NCI-H187 (cell line): Measurements from ENCODE around the gene SLC9A5.

ENCODE experiments used
- DNase-seq, 2 experiments: peaks; one replicate each; lab custom pipeline; 2025; lab: John Stamatoyannopoulos, UW

The SLC9A5 gene

DNA sequence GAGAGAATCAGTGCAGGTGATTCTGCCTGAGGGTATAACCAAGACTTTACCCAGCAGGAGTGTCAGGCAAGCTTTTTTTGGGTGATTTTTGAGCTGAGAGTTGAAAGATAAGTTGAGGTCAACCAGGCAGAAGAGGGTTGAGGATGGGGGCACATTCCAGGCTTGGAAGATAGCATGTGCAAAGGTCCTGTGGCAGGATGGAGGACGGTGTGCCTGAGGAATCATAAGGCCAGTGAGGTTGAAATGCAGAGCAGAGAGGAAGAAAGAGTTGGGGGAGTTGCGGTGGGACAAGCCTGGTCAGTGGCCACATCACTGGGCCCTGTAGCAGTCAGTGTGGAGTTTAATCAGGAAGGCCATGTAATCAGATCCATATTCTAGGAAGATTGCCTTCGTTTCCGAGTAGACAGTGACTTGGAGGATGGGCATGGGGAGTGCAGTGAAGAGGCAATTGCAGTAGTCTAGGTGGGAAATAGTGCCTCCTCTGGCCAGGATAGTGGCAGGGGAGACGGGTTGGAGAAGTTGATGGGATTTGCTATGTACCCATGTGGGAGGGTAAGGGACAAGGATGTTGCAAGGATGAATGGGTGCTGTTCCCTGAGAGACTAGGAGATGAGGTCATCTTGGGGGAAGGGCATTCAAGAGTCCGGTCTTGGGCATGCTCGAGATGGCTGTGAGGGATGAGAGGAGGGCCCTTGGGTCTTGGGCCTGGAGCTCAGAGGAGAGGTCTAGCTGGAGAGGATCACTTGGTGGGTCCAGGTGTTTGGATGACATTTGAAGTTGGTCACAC lies 34.5 kb downstream of the SLC9A5 start:
- no peak for DNase-seq

DNA sequence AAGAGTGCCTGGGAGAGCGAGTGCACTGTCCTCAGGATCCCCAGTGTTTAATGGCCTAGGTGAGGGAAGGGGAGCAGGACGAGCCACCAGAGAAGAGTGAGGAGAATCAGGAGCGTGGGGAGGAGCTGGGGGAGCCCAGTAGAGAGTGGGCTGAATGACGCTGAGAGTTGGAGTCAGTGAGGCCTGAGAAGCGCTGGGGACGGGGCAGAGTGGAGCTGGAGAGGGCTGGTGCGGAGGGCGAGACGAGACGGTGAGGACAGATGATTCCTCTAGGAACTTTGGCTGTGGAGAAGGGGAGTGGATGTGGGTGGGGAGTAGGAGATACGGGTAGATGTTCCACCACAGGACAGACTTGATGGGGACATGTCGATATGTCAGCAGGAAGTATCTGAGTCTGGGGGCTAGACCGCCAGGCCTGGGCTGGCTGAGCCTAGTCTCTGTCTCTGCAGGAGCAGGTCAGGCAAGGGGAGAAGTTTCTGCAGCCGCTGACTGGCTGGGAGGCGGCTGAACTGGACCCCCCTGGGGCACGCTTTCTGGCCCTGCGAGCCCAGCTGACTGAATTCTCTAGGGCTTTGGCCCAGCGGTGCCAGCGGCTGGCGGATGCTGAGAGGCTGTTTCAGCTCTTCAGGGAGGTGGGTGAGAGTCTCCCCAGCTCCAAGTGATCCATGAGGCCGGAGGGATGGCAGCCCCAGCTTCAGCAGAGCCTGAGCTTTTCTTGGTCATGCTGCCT lies 35.2 kb downstream of the SLC9A5 start:
- no peak for DNase-seq

DNA sequence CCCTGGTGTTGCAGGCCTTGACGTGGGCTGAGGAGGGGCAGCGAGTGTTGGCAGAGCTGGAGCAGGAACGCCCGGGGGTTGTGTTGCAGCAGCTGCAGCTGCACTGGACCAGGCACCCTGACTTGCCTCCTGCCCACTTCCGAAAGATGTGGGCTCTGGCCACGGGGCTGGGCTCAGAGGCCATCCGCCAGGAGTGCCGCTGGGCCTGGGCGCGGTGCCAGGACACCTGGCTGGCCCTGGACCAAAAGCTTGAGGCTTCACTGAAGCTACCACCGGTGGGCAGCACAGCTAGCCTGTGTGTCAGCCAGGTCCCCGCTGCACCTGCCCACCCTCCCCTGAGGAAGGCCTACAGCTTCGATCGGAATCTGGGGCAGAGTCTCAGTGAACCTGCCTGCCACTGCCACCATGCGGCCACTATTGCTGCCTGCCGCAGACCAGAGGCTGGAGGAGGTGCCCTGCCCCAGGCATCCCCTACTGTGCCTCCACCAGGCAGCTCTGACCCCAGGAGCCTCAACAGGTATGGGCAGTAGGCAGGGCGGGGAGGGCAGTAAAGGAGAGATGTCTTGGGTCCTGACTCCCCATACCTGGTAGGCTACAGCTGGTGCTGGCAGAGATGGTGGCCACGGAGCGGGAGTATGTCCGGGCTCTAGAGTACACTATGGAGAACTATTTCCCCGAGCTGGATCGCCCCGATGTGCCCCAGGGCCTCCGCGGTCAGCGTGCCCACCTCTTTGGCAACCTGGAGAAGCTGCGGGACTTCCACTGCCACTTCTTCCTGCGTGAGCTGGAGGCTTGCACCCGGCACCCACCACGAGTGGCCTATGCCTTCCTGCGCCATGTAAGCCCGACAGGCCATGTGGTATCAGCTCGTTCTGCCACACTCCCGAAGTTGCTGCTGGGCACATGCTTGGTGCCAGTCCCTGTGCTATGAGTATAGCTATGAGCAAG lies 36.2 kb downstream of the SLC9A5 start:
- DNase-seq: no peak

DNA sequence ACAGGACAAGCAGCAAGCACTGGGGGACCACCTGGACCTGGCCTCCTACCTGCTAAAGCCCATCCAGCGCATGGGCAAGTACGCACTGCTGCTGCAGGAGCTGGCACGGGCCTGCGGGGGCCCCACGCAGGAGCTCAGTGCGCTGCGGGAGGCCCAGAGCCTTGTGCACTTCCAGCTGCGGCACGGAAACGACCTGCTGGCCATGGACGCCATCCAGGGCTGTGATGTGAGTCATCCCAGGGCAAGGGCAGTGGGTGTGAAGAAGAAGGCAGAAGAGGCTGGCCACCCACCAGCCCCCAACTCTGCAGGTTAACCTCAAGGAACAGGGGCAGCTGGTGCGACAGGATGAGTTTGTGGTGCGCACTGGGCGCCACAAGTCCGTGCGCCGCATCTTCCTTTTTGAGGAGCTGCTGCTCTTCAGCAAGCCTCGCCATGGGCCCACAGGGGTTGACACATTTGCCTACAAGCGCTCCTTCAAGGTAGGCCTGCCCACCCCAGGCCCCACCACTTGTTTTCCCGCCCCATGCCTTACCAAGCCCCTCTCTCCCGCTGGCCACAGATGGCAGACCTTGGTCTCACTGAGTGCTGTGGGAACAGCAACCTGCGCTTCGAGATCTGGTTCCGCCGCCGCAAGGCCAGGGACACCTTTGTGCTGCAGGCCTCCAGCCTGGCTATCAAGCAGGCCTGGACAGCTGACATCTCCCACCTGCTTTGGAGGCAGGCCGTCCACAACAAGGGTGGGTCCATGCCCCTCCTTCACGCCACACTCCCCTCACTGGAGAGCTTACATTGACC lies 37.9 kb downstream of the SLC9A5 start:
- no peak for DNase-seq

DNA sequence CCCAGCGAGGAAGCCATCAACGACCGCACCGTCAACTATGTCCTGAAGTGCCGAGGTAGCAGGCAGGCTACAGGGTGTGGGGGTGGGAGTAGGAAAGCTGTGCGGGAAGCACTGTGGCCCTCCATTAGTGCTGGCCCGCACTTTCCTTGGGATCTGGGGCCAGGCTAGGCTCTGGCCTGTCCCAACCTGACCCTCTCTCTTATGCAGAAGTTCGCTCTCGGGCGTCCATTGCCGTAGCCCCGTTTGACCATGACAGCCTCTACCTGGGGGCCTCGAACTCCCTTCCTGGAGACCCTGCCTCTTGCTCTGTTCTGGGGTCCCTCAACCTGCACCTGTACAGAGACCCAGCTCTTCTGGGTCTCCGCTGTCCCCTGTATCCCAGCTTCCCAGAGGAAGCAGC lies 39.2 kb downstream of the SLC9A5 start:
- DNase-seq: no peak

DNA sequence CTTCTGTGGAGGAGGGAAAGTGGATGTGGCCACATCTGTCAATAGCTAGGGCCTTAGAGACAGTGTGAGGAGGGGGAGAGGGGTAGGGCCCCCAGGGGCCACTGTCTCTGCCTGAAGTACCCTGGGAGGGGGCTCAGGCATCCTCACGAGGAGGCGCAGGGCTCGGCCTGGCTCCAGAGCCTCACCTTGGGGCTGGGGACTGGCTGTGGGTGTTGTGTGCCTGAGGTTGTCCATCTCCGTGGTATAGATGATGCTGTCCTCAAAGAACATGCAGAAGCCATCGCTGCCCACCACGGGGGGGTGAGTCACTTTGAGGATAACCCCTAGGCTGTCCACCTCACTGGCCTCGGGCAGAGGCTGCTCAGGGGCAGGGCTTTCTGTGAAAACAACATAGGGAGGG lies 42.7 kb downstream of the SLC9A5 start:
- no peak for DNase-seq

DNA sequence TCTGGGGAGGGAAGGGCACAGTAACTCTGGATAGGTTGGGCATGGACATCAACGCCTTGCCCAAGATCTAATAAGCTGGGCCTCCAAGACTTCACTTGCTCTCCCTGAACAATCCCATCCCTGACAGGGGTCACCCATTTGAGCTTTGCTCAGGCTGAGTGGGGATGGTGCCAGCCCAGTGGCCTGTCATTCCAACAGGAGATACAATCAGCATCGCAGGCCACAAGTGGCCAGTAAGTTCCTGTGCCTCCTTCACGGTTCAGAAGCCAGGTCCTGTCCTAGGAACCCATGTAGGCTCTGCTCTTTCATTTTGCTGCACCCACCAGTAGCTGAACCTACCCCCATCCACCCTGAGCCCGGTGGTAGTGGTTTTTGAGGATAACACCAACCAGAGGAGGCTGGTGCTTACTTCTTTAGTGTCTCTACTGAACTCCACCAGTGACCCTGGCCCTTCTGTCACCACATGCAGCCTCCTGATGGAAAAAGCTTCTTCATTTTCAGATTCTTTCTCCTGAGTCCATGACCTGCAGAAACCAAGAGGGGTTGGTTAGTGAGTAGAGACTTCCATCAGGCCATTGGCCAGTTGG lies 45.5 kb downstream of the SLC9A5 start:
- no peak for DNase-seq

DNA sequence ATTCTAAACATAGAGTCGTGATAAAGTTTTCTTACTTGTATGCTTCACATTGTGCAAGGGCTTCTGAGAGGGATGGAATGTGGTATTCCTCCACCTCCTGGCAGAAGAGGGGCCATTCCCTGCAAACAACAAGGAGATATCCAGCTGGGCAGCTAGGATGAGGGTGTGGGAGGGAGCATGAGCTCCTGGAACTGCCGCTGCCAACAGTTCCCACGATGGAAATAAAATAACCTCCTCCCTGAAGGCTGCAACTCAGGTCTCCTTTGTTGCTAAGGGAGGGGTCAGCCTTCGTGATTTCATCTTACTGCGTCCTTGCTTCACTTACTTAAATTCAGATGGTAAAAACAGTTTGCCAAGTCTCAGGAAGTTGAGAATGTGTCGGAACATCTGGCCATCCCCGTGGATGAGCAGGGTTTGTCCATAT lies 46.2 kb downstream of the SLC9A5 start:
- DNase-seq: no peak

DNA sequence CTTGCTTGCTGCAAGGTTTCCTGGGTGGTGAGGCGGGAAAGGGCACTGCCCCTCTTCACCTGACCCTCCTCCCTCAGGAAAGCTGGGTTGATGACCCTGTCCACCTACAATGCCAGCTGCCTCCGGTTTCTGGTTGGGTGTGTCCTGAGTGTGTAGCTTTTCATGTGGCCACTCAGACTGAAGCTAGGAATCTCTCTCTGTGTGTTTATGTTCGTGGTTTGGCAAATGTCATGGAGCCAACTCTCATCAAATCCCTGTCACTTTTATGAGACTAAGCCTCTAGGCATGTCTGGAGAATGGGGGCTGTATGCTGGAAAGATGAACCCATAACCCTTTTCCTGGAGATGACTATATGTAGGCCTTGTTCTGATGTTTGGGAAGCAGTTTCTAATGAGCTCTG lies 47.6 kb downstream of the SLC9A5 start:
- DNase-seq: no peak

DNA sequence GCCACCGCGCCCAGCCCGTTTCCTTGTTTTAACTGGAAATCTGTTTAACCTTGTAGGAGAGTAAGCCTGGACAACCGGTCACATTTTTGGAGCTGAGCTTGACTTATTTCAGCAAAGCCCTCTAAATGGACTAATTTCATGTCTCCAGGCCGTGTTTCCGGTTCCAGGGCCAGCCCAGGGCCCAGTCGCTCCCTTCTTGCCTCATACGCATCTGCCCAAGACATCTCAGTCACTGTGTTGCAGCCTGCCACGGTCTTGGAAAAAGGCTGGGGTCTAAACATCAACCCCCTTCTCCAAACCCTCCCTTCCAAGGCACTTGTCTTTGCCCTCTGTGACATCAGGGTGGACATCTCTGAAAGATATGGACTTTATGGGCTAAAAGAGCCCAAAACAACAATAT lies 49.5 kb downstream of the SLC9A5 start:
- DNase-seq: no peak

DNA sequence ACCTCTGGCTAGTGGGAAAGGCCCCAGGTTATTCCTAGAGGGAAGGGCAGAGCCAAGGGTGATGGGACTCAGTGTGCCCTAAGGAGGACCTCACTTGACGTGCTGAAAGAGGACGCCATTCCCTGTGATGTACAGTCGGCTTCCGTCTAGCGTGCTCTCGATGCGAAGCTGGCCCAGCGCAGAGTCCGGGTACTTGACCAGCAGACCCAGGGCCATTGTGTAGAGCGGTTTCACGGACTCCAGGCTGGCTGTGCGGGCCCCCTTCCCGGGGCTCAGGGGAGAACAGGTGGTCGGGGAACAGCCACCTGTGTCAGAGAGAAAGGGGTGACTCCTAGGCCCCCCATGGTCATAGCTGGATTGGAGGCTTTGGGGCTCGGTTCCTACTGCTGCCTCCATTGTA lies 50.5 kb downstream of the SLC9A5 start:
- DNase-seq: no peak

DNA sequence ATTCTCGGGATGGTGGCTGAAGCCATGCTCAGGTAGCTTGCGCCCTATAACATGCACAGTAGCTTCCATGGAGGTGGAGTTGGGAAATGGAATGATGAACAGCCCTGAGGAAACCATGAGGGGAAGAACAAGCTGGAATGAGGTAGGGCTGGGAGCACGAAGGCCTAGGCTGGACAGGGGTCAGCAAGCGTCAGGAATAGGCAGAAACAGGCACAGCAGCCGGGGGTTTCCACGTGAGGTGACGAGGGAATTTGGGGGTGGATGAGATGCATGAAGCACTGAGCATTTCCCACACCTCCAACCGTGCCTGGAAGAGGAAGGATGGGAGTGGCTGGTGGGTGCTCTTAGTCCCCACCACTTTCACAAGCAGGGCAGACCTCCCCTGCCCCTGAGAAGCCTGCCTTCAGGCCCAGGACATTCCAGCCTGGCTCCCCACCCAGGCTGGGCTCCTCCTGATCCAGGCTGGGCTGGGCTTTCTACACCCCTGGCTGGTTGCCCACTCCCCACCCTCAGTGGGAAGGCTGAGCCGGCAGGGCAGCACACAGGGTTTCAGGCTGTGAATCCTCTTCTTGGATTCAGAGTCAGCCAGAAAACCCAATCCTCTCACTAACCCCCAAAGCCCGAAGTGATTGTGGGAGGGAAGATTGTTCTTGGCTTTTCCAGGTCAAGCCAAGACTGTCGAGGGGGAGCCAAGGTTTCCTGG lies 52.5 kb downstream of the SLC9A5 start:
- no peak for DNase-seq

DNA sequence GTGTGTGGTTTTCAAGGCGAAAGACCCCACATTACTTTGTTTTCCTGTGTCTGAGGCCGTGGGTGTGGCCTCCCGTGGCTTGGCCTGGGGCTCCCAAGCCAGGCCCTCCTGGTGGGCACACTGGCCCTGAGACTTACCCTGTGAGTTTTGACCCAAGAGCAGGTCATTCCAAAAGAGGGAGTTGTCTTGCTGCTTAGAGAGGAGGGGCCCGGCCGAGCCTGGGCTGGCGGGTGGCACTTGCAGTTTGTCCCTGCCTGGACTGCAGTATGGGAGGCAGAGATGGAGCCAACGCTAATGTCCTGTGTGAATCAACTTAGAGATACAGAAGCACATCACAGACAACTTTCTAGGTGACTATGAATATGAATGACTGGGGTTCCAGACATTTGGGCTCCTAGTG lies 53.3 kb downstream of the SLC9A5 start:
- DNase-seq: no peak

DNA sequence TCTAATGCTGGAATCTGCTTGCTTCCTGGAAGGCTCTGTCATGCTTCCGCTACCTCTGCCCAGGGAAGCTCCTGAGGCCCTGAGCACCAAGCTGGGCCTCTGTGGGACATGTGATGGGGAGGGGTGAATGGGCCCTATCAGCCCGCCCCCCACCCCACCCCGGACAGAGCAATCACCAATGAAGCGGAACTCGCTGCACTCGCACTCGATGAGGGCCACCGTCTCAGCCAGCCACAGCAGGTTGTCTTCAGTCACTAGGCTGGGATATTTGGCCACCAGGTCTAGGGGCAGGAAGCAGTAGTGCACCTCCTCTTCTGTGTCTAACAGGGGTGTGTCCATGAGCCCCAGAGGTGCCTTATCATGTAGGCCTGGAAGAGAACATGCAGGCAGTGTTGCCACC lies 54.2 kb downstream of the SLC9A5 start:
- no peak for DNase-seq

DNA sequence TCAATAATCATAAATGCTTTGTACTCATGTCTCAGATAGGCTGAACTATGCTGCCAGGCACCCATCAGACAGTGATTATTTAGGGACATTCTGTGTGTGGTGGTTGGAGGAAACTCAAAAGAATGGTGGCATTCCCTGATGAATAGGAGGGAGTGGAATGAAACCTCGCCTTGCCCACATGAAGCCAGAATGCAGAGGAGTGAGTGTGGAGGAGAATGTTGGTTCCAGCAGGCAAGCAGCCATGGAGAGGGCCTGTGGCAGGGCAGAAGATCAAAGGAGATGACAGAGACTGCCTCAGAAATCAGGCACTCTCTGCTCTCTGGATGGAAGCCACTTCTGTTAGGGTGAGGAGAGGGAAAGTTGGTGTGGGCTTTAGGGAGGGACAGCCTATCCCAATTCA lies 55.2 kb downstream of the SLC9A5 start:
- DNase-seq: no peak

DNA sequence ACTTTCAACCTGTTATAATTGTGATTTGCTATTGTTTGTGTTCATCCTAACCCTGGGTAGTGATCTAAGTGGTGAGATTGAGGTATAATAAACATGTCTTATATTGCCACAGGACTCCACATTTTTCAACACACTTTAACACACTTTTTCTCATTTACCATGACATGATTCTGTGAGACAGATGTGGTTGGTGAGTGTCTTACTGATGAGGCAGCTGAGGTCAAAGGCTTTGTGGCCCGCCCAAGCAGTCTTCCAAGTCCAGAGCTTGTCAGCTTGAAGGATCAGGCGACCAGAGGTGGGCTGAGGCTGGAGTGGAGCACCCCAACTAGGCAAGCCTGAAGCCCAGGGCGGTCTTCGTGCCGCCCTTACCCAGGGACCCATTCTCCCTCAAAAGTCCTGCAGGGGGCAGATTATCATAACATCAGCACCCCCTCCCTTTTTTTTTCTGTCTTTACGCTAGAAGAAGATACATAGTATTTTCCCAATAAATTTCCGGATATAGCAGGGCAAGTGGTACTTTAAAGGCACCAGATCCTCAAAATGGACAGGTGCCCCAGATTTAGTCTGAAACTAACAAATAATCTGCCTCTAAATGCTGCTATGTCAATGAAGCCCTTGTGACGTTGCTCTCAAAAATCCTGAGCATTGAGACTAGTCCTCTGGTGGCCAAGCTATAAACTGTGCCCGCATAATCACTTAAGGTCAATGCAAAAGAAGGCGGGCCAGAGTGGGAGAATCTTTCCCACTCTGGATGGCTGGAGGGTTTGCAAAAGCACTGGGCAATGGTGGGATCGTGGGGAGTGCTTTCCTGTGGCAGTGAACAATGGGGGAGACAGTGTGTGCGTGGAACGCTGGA lies 56.7 kb downstream of the SLC9A5 start:
- no peak for DNase-seq

DNA sequence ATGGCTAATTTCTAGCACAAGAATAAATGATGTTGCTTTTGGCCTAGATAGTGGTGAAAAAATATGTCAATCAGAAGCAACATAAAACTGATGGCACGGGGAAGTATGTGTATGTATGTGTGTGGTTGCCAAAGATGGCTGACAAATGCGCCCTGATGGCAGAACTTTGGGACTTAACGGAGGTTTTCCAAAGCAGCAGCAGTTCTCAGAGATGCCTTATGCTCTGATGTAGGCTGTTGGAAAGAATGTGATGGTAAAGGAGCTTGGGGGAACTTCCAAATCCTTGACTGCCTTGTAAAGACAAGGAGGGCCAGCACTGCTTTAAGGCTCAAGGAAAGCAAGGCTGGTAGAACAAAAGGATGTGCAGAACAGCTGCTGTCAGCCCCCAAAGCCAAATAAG lies 61.8 kb downstream of the SLC9A5 start:
- no peak for DNase-seq

DNA sequence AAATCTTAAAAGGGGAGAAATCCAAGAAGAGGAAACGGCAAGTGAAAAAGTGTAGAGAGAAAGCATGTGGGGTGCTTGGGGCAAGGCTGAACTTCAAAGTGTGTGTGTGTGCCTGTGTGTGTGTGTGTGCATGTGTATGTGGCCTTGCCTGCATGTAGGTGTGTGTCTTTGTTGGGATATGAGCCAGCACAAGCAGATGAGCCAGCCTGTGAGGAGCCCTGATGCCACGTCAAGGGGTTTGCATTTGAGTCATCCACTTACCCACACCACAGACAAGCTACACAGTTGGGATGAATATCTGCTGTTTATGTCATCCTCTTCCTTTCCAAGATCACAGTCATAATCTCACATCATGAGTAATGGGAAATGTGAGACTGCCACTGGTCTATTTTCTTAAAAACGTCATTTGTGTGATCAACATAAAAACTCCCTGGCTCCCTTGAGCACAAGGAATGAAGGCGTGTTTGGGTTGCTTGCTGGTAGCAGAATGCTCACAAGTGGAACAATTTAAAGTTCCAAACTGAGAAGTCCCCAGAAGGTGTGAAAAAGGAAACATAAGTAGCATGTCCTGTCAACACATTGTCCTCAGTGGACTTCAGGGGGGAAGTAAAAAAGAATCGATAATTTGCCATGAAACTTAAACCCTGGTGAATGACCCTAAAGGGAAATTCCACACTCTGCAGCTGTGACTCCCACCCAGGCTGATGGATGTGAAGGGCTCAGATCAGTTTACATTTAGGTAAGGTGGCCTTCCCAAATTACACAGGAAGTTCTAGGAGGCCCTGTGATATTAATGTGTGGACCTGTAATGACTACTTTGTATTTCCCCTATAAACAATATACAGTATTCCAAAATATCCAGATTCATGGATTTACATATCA lies 63.1 kb downstream of the SLC9A5 start:
- no peak for DNase-seq

DNA sequence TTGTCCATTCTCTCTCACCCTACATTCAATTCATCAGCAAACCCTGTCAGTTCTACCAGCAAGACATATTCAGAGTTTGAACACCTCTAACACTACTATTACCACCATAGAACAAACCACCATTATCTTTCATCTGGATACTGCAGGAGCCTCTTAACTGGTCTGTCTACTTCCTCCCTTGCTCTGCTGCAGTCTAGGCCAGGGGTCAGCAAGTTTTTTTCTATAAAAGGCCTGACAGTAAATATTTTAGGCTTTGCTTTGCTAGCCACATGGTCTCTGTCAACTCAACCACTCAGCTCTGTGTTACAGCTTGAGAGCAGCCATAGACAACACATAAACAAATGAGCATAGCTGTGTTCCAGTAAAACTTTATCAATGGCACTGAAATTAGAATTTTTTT lies 63.9 kb downstream of the SLC9A5 start:
- DNase-seq: no peak
